Epithelial cell of proximal tubule (primary cell): ENCODE measurements around the gene CRYL1. TPM values are rescaled to one million over a fixed set of nuclear protein-coding genes. Genes with fewer than 3 reads are reported as not detected.

Experiments
- DNase-seq: peaks from one replicate; pipeline ENCODE4 v3.0.0-alpha.2; 2011; ENCODE audit warnings: low read depth
- H3K4me3 ChIP-seq: 2 replicates; pipeline ENCODE4 v1.5.1; 2011; ENCODE audit warnings: low read depth, mild to moderate bottlenecking, low read length
- total RNA-seq: library from RNA; depleted of rRNA; stranded (reverse); fragments of >200 nt; gene quantifications from 2 replicates; pipeline ENCODE4 v1.2.3, GENCODE V29; 2015
- TF ChIP-seq, protein P1 (sequence below): conservative IDR thresholded peaks from 2 replicates; pipeline ENCODE4 v1.5.1; 2012; ENCODE audit warnings: low read depth, mild to moderate bottlenecking, low read length

Gene CRYL1
- total RNA-seq, 1 donor from 2014 or later, result 41.3 TPM

DNA sequence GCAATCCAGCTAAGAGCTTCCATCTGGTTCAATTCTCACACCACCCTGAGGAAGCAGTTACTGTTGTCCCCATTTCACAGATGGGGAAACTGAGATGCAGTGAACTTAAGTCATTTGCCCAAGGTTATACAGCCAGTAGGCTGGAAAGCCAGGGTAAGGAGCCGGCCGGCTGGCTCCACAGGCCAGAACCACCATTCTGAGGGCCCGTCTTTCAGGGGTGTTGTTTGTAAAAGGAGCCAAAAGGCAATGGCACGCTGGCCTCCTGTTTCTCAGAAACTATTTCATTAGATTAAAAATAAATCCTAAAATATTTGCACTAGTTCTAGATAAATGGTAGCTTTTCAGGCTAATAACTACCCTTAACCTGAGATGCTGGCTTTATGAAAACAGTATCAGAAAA is 114.9 kb downstream of the CRYL1 start:
- TF ChIP-seq, protein P1, sequence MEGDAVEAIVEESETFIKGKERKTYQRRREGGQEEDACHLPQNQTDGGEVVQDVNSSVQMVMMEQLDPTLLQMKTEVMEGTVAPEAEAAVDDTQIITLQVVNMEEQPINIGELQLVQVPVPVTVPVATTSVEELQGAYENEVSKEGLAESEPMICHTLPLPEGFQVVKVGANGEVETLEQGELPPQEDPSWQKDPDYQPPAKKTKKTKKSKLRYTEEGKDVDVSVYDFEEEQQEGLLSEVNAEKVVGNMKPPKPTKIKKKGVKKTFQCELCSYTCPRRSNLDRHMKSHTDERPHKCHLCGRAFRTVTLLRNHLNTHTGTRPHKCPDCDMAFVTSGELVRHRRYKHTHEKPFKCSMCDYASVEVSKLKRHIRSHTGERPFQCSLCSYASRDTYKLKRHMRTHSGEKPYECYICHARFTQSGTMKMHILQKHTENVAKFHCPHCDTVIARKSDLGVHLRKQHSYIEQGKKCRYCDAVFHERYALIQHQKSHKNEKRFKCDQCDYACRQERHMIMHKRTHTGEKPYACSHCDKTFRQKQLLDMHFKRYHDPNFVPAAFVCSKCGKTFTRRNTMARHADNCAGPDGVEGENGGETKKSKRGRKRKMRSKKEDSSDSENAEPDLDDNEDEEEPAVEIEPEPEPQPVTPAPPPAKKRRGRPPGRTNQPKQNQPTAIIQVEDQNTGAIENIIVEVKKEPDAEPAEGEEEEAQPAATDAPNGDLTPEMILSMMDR, result no peak

DNA sequence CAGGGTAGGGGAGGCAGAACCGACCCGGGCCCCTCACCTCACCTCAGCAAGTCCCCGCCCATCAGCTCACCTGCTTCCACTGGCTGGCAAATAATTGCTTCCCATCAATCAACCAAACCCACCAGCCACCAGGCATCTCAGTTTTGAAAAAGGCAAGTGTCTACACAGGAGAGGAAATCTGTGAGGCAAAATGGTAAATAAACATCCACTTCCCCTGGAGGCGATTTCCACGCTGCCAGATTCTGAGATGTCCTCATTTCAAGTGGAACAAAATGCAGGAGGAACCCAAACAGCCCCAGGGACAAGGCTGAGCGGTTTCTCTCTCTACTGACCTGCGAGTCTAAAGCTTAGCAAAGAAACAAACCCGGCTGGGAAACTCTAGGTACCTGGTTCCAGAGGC is 117.5 kb downstream of the CRYL1 start:
- DNase-seq, result no peak
- no peak overlapping the region for H3K4me3 ChIP-seq
- TF ChIP-seq, protein P1, result no peak

More for the DNA sequence above, 114.9 kb downstream of the CRYL1 start:
- no peak overlapping the region for H3K4me3 ChIP-seq
- no peak for DNase-seq

DNA sequence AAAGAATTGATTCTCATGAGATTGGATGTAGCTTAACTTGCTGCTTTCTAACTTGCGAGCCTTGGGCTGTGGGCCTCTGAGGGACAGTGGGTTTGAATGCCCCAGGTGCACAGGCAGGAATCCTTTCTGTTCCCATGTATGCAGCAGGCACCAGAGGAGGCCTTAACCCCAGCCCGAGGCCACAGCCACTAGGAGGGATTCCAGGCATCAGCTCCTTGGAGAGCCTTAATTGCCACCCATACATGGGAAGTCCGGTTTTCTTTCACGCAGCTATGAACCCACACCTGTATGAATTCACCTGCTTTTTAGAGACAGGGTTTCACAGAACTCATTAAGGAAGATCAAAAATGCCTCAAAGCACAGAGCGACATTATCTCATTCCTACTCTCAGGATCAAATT is 117.9 kb downstream of the CRYL1 start:
- DNase-seq, result no peak

DNA sequence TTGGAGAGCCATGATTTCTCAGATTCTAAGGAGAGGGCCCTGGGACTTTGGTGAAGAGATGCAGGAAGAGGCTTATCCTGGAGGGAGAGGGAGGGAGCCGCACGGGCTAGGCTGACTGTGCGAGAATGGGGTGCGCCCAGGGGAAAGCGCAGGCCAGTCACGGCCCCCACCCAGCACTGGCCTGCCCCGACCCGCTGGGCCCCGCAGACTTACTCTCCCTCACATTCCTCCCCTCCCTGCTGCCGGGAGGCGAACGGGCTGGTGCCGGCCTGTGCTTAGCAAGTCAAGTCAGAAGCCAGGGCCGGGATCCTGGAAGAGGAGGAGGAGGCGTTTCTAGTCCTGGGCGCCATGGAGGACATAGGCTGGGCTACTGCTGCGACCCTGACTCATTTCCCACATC is 120.0 kb downstream of the CRYL1 start:
- H3K4me3 ChIP-seq, result no peak overlapping the region
- DNase-seq, result no peak
- TF ChIP-seq, protein P1, result no peak

More for the DNA sequence above, 117.9 kb downstream of the CRYL1 start:
- H3K4me3 ChIP-seq, result no peak overlapping the region
- TF ChIP-seq, protein P1, result no peak

DNA sequence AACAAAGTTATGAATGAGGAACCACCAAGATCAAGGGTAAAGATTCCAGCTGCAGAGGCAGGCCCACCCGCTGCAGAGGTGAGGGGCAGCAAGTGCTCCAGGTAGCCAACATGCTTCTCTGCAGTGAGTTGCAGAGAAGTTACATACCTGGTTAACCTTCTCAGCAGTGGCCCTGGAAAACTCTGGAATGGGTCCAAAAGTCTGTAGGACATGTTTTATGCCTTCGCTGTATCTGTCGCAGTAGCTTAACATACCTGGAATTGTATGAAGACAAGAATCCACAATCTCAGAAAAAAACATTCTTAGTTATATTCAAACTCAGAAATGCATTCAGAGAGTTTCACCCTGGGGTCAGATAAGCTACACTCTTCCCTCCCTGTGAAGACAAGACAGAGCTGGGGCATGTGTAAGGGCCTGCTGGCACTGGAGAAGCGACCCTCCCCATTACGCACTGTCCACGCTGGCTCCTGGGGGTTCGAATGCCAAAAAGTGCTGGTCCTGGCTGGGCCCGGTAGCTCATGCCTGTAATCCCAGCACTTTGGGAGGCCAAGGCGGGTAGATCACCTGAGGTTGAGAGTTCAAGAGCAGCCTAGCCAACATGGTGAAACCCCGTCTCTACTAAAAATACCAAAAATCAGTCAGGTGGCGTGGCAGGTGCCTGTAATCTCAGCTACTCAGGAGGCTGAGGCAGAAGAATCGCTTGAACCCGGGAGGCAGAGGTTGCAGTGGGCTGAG is 121.0 kb downstream of the CRYL1 start:
- TF ChIP-seq, protein P1, result no peak
- DNase-seq, result no peak

DNA sequence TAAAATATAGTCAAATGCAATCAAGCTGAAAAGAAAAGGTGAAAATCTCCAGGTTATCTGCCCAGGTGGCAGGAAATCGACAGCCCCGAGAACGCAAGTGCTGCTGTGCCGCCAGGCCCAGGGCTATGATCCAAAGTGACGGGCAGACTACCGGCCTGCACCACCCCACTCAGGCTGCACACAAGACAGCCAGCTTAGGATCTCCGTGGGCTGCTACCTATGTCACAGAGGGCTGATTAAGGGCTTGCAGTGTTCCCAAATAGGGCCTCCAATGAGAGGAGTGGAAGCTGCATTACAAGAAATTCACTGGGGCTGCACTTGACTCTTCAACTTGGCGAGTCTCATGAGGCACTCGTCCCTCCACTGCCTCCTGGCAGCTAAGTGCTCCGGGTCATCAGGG is 121.8 kb downstream of the CRYL1 start:
- TF ChIP-seq, protein P1, result no peak
- no peak for DNase-seq
- no peak overlapping the region for H3K4me3 ChIP-seq

More for the DNA sequence above, 121.0 kb downstream of the CRYL1 start:
- no peak overlapping the region for H3K4me3 ChIP-seq

DNA sequence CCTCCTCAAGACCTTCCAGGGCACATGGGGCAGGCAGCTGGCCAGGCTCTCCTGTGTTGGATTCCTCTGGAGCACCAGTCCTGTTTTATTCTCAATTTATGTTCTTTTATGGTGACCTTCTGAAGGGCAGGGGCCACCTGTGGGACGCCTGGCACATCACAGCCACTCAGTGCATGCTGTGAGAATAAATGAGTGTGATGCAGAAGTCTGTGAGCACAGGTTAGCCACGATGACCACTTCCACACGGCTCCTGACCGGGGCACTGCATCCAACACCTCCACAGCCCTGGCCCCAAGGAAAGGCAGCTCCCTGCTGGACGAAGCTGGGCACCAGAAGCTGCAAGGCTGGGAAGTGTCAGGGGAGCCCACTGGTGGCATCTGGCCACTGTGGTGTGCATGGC is 122.8 kb downstream of the CRYL1 start:
- TF ChIP-seq, protein P1, result no peak
- no peak for DNase-seq

More for the DNA sequence above, 122.8 kb downstream of the CRYL1 start:
- H3K4me3 ChIP-seq, result no peak overlapping the region
